ENCODE results near the gene IPPK.

Gene IPPK

DNA sequence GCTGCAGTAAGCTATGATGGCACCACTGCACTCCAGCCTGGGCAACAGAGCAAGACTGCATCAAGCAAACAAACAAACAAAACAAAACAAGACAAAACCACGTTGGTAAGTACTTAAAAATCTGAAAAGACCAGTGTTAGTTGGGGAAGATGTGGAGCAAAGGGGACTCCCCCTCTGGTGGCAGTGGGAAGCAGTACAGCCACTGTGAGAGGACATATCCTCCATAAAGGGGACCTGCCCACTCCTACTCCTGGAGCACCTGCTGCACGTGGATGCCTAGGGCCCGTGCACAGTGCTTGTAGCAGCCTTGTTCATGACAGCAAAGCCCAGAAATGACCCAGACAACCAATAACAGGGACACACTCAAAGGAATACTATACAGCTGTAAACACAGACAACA, 17.0 kb upstream of the IPPK start:
- DNase-seq (ENCODE audit: low read depth), result no peak

DNA sequence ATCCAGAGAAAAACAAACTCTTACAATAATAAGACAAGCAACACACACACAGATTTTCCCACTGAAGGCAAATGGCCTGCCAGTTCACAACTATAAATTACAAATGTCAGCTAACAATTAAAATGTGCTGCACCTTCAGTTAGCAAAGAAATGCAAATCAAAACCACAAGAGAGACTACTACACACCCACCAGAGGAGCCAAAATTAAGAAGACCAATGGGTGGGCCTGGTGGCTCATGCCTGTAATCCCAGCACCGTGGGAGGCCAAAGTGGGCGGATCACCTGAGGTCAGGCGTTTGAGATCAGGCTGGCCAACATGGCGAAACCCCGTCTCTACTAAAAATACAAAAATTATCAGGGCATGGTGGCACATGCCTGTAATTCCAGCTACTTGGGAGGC, 15.1 kb upstream of the IPPK start:
- no peak for DNase-seq (ENCODE audit: low read depth)

DNA sequence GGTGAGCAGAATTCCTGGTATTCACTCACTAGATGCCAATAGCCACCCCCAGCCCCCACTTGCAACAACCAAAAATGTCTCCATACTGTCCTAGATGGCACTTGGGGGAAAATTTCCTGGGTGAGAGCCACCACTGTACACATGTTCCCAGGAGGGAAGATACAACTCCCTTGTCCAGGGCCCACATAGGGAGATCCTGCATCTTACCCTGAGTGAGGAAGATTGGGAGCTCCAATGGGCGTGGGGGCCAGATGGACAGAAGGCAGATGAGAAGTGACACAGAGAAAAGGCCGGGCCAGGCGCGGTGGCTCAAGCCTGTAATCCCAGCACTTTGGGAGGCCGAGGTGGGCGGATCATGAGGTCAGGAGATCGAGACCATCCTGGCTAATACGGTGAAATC, 12.3 kb upstream of the IPPK start:
- DNase-seq (ENCODE audit: low read depth), result no peak

DNA sequence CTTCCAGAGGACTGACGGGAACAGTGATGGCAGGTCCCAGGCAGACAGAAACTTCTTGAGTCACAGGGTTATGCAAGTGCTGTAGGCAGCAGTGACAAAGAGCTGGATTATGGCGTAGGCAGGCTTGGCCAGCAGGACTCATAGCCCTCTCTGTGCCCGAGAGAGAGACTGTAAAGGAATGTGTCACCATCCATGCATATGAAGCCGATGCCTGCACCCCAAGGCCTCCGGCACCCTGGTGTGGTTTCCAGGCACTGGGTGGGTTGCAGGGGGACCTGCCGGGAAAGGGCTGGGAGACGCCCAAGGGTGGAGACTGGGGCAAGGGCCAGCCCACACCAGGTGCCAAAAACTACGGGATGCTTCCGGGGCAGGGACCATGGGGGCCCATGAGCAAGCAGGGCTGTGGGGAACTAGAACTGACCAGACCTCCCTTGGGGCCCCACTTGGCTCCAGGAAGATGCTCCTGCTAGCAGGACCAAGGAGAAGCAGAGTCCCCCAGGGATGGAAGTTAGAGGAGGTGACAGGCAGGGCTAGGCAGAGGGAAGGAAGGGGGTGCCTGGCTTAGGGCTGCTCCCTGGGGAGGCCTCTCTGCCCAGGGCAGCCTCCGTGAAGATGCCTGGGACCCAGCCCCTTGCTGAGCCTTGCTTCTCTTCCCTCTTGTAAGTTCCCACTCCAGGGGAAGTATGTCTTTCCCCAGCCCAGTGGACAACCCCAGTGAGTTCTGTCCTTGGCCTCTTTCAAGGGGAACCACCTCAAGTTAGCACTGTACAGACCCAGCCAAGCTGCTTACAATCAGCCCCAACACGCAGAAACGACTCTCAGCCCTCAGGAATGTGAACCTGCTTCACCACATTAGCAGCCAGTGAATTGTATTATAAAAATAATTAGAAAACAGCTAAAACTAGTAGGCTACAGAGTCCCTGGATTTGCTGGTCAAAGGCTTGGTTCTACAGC, 10.5 kb upstream of the IPPK start:
- no peak for DNase-seq (ENCODE audit: low read depth)

DNA sequence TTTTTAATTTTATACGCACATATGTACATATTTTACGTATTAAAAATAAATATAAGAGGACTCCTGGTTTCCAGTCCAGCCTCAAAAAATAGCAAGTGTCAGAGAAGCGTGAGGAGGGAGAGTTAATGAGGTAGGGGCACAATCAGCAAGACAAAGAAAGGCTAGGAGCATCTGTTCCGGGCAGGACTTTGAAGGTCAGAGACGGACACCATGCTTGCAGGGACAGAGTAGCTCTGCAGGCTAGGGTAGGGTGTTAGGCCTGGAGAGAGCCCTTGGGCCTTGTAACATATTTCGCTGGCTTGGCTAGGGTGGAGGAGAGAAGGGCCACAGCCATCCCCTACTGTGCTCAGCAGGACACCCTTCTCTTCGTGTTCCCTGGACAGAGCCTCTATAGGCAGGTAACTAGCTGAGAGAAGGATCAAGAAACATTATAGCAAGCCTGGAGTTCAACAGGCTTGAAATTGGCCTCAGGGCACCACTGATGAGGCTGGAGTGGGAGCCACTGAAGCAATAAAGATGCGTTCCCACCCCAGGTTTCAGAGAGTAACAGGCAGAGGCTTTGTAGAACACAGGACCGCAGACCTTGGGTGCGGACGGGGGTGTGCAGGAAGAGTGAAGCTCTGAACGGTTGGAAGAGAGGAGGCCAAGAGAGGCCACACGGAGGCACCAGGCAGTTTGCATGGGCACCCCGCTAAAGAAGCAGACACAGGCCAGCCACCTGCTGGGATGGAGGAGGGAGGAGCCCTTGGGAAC, 9.7 kb upstream of the IPPK start:
- no peak for DNase-seq (ENCODE audit: low read depth)

DNA sequence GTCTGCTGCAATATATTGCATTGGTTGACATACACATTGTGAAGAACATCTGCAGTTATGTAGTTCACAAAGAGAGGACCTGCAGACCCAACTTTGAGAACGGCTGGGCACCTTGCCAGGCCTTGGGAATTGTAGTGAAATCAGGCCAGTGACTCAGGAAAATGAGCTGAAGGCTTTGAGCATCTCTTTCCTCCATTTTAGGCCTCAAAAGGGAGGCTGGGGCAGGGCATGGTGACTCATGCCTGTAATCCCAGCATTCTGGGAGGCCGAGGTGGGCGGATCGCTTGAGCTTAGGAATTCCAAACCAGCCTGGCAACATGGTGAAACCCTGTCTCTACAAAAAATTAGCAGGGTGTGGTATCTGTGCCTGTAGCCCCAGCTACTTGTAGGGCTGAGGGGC, 1.4 kb upstream of the IPPK start:
- no peak for DNase-seq (ENCODE audit: low read depth)

DNA sequence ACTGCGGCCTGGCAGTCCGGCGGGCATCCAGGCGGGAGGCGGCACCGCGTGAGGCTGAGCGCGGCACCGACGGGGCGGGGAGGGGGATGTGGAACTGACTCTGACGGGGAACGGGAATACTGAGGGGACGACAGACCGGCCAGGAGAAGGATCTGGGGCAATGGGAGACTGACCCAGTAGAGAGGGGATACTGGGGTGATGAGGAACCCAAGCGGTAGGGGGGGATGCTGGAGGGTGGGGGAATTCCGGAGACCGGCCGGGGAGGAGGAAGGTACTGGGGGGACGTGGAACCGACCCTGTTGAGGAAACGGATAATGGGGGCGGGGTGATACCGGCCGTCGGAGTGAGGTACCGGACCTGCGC, 423 bp downstream of the IPPK start:
- DNase-seq (ENCODE audit: low read depth), result no peak

DNA sequence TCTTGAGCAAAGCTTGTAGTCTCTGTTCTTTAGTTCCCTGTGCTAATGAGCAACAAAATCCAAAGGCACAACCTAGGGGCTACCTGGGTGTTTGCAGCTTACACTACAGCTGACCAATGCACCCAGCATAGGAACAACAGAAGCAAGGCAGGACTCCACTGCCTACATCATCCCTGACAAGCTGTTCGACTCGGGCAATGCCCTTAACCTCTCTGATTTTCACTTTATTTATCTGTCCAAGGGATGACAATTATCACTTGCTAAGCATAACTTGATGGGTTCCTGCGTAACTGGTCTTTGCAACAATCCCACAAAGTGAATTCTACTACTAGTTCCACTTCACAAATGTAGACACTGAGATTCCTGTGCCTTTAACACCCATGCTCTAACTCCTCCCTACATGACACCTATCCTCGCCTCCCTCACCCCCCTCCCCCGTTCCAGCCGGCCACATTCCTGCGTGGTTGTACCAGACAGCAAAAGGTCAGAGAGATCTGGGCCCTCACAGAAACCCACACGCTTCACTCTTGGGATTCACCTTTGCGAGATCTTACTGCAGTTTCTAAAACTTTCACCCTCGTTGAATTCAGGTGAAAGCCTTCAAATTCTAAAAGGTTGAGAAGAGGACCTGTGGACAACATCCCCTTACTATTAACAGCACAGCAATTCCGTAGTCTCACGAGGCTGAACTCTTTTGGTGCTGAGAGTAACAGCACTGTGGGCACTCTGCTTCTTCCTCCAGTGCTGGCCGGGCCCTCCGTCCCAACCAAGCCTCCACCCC, 995 bp downstream of the IPPK start:
- DNase-seq (ENCODE audit: low read depth), result no peak

DNA sequence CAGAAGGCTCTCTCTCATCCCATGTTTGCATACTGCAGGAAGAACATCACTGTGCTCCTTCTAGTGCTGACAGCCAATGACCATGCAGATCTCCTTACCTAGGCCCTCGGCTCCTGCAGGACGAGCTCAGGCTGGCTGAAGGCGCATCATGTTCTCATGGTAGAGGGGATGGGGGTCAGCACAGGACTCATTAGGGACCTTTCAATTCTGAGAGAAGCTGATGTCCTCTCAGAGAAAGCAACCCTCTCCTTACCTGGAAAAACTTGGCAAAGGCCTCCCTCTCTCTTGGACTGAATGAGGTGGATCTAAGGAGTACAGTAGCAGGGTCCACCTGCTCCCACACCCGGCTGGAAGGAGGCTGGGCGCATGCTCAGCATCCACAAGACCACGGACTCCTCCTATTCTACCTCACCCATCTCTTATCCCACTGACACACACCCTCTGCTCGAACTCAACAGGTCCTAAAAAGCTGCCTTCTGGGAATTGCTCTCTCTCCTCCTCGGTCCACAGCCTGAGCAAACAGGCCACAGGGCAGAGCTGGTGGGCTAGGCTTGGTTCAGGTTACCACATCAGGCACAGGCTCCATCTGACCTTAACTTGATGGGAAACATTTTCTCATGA, 2.9 kb downstream of the IPPK start:
- no peak for DNase-seq (ENCODE audit: low read depth)

DNA sequence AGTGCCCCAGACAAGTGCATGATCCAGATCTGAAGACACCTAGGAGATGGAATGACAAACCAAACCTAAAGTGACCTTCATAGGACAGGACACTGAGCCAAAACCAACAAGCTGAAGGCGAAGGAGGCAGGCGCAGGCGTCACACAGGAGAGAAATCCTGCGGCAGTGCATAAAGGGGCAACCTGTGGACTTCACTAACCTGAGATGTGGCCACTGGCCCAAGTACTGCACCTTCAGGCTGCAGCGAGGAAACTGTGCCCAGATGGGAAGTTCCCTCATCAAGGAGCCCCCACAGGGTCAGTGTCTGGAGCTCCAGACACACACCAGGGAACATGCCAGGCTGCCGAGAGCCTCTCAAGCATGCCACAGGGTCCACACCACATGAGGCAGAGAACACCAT, 3.7 kb downstream of the IPPK start:
- DNase-seq (ENCODE audit: low read depth), result no peak

DNA sequence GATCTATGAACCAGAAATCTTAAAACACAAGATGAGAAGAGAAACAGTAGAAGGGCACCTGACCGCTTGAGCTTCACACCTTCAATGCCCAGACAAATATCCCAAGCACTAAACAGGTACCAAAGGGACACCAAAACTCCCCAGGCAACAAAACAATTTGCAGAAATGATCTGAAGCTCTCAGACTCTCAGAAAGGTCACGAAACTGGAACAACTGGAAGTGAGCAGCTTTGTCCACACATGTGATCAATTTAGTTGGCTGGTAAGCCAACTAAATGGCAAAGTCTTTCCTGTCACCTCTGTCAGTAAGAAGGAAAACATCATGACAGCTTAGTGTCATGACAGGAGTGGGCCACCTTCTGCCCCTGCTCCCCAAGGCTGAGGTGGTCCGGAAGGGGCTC, 4.1 kb downstream of the IPPK start:
- DNase-seq (ENCODE audit: low read depth), result no peak

DNA sequence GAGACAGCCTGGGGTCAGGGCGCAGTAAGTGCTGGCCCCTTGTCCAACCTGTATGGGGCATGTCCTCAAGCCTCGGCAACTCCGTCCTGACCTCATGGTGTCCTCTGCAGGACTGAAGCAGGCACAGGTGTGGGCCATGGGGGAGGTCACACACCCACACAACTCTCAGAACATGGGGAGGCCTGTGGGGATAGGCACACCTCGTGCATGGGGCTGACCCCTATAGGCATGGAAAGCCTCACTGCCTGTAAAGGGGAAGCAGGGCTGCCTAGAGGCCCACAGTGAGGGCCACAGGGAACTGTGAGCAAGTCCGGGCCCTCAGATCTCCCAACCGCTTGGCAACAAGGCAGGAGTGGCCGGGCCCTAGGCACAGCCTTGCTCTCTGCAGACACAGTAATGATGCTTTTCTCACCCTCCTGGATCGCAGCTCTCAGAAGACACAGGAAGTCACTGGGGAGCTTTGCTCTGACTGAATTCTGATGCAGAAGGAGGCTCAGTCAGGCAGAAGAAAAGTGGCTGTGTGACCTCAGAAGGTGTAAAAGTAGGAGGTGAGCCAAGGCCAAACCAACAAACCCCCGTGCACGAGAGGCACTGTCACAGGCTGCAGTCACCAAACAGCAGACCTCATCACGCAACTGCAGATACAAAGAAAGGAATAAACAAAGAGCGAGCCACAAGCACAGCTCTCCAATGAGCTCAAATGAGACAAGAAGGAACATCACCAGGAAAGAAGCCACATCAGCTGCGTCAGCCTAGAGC, 5.4 kb downstream of the IPPK start:
- no peak for DNase-seq (ENCODE audit: low read depth)

DNA sequence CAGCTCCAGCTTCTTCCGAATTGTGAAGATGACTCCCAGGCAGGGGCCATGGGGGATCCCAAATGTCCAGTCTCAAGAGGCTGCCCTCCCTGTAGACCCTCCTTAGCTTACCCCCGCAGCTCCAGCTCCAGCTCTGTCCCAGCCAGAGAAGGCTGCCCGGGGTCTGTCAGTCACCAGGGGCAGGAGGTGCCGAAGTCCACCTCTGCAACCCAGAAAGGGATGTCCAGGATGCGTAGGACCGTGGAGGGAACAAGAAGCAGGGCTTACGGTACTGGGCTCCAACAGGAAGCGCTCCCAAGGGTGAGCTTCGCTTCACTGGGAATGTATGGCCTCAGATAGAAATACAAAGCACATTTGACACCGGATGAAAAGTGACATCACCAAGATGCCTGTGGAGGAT, 6.0 kb downstream of the IPPK start:
- DNase-seq (ENCODE audit: low read depth), result no peak

DNA sequence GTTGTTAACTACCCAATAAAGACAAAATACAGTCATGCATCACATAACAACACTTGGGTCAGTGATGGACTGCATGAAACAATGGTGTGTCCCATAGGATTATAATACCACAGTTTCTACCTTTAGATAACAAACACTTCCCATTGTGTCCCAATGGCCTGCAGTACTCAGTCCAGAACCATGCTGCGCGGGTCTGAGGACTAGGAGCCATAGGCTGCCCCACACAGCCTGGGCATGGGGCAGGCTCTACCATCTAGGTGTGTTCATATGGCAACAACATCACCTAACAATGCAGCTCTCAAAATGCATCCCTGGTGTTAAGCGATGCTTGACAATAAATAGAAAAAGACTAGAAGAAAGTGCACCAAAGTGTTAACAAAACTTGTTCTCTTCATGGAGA, 6.8 kb downstream of the IPPK start:
- no peak for DNase-seq (ENCODE audit: low read depth)

DNA sequence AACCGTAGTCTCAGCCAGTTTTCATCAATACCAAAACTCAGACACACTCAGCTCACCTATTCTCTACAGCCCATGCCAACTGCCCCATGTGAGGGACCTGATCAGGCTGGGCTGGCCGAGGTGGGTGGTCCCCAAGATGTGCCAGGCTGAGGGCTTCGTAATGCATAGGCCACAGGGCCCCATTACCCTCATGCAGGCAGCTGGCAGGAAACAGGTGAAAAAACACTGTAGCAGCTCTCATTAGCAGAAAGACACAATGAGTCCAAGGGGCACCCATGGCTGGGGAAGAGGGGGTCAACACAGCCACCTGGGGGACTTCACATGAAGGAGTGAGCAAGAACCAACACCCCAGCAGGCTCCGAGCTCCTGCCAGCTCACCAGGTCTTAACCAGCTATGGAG, 8.2 kb downstream of the IPPK start:
- no peak for DNase-seq (ENCODE audit: low read depth)

DNA sequence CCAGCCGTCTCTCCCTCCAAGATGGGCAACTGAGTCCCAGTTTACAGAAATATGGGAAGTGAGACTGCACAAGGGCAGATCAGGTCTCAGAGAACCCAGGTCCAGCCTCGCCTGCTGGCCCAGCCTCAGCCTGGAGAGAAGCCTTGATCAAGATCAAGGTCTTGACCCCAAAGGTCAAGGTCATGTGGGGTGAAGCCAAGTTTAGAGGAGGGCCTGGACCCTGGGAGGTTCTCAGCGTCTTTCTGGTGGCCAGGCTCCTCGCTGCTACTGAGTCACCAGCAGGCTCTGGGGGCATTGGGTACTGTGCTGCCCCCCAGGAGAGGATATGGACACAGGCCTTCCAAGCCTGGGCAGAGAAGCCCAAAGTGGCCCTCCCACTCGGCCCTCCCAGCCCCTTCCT, 8.8 kb downstream of the IPPK start:
- DNase-seq (ENCODE audit: low read depth), result no peak

DNA sequence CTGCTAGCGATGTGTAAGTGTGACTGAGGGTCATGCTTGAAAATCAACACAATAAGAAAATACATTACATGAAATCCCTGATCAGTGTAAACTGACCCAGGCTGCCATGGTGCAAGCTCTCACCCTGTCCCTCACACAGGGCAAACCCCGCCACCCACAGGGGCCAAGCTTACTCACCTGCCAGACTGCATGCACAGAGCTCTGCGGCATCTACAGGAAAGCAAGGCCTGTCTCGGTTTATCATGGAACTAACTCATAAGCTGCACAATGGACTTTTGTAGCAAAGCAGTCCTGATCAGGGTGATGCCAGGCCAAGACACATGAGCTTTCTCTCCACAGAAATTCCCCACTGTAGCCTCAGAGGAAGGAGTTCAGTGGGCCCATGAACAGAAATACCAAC, 9.7 kb downstream of the IPPK start:
- DNase-seq (ENCODE audit: low read depth), result no peak

DNA sequence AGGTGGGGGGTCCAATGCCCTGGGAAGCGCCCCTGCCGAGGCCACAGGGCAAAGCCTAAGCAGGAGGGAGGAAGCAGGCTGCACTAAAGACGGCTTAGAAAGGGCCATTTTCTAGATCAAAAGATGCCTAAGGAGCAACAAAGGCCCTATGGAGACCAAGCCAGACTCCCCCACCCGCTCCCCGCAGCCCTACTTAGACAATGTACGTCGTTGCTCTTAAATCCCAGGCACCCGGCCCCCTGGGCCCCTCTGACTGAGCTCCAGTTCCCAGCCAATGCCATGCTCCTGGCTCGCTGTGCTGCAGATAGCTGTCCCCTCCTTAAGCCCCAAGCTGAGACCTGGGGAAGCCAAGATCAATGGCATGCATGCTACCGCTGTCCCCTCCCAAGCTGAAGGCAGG, 10.3 kb downstream of the IPPK start:
- DNase-seq (ENCODE audit: low read depth), result no peak

DNA sequence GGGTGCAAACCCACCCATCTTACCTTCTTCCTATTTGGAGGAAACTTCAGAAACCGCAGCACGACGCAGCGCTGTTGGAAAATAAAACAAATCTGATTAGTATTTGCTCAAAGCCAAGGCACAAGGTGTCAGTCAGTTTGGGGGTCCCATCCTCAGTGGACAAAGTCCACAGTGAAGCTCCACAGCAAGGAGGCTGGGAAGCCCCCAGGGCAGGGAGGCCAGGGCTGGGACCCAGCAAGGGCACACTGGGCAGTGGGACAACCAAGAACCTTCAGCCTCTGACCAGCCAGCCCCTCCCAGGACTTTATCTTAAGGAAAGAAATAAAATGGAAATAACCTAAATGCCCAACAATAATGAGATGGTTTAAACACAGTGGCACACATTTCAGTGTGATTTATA, 11.3 kb downstream of the IPPK start:
- no peak for DNase-seq (ENCODE audit: low read depth)

DNA sequence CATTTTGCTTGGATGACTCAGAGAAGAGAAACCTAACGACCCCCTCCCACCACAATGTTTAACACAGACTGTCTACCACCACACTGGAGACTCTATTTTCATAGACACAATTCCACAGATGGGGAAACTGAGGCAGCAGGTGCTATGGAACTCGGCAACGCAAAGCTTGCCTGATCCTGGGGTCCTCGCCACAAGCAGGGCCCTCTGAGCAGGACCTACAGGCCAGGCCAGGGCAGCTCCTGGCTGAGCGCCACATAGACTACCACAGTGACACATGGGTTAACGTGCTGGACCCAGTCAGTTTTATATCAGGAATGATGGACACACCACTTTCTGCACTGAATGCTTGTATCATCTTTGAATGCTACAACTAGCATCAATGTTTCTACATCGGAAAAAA, 11.8 kb downstream of the IPPK start:
- no peak for DNase-seq (ENCODE audit: low read depth)

DNA sequence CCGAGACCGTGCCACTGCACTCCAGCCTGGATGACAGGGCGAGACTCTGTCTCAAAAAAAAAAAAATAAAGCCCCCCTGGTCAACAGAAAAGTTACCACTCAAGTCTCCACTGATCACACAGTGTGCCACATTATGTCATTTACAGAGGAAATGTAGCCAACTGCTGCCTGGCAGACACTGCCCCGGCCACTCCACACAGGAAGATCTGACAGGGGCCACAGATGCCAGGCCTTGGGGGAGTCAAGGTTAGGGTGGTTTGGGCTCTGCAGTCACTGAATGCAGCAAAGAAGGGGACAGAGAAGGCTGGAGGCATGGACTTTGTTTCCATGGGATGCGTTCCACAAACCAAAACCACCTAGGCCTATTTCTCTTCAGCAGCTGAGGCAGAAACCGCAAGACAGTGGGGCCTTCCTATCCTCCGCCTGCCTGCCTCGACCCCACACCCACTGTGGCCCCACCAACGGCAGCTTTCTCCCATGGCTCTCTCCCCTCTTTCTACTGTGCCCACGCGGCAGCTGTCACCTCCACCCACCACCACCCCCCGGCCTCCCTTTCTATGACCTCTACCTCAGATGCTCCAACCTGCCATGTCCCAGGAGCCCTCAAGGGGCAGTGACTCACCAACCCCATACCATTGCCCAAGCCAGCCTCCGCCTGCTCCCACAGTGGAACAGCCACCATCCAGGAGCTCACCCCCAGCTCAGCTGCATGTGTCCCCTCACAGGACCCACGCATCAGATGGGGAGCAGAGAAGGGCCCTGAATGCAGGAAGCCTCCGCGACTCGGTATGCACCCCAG, 12.4 kb downstream of the IPPK start:
- no peak for DNase-seq (ENCODE audit: low read depth)
